Gastroesophageal sphincter (tissue), 3 donors: ENCODE results near the gene MDGA2.

Experiments
- POLR2A ChIP-seq, 2 donors: fragments of 450-650 bp; IDR thresholded peaks; one replicate each; pipeline ENCODE4 v1.6.1; 2017; ENCODE audit warnings: antibody characterized with exemption in 2 of 2, mild to moderate bottlenecking in 2 of 2, moderate library complexity in 1 of 2
- POLR2AphosphoS5 ChIP-seq: sonication (generic); formaldehyde crosslinking; IDR thresholded peaks from one replicate; pipeline ENCODE4 v1.6.1; 2017; ENCODE audit warnings: antibody characterized with exemption
- TF ChIP-seq, protein P1 (sequence below), 4 experiments: fragments of 200-600 bp in 2 of 4; fragments of 450-650 bp in 2 of 4; sonication (generic) in 1 of 4; IDR thresholded peaks; one replicate each; pipeline ENCODE4 v1.5.1; 2017 to 2019; ENCODE audit warnings: antibody characterized with exemption in 4 of 4, mild to moderate bottlenecking in 2 of 4, moderate library complexity in 2 of 4

DNA sequence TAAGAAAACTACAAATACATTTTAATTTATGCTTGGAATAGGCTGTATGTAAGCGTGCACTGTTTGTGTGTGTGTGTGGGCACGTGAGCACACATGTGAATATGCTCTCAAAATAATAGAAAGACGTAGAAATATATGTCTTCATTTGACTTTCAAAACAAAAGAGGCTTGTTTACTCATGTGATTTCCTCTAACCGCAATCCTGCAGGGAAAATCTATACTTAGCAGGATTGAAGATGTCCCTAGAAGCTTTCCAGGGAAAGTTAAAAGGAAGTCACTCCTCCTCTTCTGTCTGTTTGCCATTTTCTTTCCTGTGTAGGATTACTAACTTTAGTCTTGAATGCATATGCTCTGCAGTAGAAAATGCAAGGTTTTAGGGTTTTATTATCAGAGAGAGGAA is 404.7 kb downstream of the MDGA2 start:
- TF ChIP-seq POLR2AphosphoS5 (no peak), POLR2A (IDR thresholded peaks at IDR 0.05) (no peak)
- TF ChIP-seq, protein P1, sequence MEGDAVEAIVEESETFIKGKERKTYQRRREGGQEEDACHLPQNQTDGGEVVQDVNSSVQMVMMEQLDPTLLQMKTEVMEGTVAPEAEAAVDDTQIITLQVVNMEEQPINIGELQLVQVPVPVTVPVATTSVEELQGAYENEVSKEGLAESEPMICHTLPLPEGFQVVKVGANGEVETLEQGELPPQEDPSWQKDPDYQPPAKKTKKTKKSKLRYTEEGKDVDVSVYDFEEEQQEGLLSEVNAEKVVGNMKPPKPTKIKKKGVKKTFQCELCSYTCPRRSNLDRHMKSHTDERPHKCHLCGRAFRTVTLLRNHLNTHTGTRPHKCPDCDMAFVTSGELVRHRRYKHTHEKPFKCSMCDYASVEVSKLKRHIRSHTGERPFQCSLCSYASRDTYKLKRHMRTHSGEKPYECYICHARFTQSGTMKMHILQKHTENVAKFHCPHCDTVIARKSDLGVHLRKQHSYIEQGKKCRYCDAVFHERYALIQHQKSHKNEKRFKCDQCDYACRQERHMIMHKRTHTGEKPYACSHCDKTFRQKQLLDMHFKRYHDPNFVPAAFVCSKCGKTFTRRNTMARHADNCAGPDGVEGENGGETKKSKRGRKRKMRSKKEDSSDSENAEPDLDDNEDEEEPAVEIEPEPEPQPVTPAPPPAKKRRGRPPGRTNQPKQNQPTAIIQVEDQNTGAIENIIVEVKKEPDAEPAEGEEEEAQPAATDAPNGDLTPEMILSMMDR (IDR thresholded peaks at IDR 0.05) = no peak
